HepG2 (cell line): ENCODE results near the gene GPR25. TPM values are rescaled to one million over a fixed set of nuclear protein-coding genes. Genes with fewer than 3 reads are reported as not detected.

Source experiments
- ATAC-seq: fragments of 200-7000 bp; cut with Tn5 transposase; 3 replicates; pipeline ENCODE4 v1.9.1; 2020; ENCODE audit warnings: mild to moderate bottlenecking, moderate library complexity
- BruUV-seq: library from RNA; stranded (reverse); fragments of 400-500 nt; replicated peaks from 2 replicates; lab custom pipeline; 2021; lab: Mats Ljungman, UMichigan
- CTCF ChIA-PET: fragments of 300-600 bp; formaldehyde crosslinking; extraction: SDS; loops from one replicate; lab custom pipeline; 2021; ENCODE audit warnings: low total read pairs, inconsistent platforms, low intra/inter-chr PET ratio; lab: Yijun Ruan, JAX
- POLR2A ChIA-PET: fragments of 350-600 bp; sonication (Branson Sonifier 250); formaldehyde crosslinking; loops from one replicate; lab custom pipeline; 2020; ENCODE audit warnings: antibody characterized with exemption, inconsistent platforms; lab: Yijun Ruan, JAX
- DNase-seq: peaks from one replicate; pipeline ENCODE4 v3.0.0-alpha.2; 2015; ENCODE audit warnings: low spot score
- FAIRE-seq: peaks from 3 replicates; lab custom pipeline; 2011; peaks lifted over from hg19 to GRCh38; lab: Jason Lieb, UNC
- H2AFZ ChIP-seq: one replicate; pipeline ENCODE4 v1.6.1; 2011; ENCODE audit warnings: low read length, inconsistent platforms
- H3K27ac ChIP-seq: fragments of 300-600 bp; 3 replicates; pipeline ENCODE4 v1.8.0; 2011; ENCODE audit warnings: mixed run types, mild to moderate bottlenecking, mixed read lengths, low read length, inconsistent platforms; ENCODE audit not compliant: insufficient read depth; ENCODE audit errors: extremely low read length
- H3K27me3 ChIP-seq, 2 experiments: fragments of 200-600 bp in 1 of 2; 2 replicates in 1 of 2; 3 replicates in 1 of 2; pipeline versions ENCODE4 v1.6.0 to v1.8.0; 2011; ENCODE audit warnings: low read length in 2 of 2, mild to moderate bottlenecking in 2 of 2, moderate library complexity in 2 of 2, inconsistent platforms in 1 of 2; ENCODE audit not compliant: insufficient read depth in 2 of 2, control insufficient read depth in 1 of 2
- H3K36me3 ChIP-seq, 2 experiments: fragments of 200-600 bp in 1 of 2; replicated peaks in 1 of 2; 2 replicates in 1 of 2; 3 replicates in 1 of 2; pipeline versions ENCODE4 v1.5.1 to v1.8.0; 2011; ENCODE audit warnings: low read length in 2 of 2, inconsistent platforms in 1 of 2; ENCODE audit not compliant: insufficient read depth in 2 of 2, control insufficient read depth in 1 of 2
- H3K4me1 ChIP-seq: 2 replicates; pipeline ENCODE4 v1.5.1; 2012; ENCODE audit warnings: low read length, inconsistent platforms; ENCODE audit not compliant: insufficient read depth
- H3K4me2 ChIP-seq: 2 replicates; pipeline ENCODE4 v1.6.0; 2011; ENCODE audit warnings: low read depth, low read length, inconsistent platforms
- H3K4me3 ChIP-seq, 3 experiments: fragments of 200-600 bp in 1 of 3; sonication (generic), shearing (Covaris generic) in 1 of 3; replicated peaks in 1 of 3; 2 replicates each; pipeline ENCODE4 v1.5.1; 2011 to 2016; ENCODE audit warnings: low read length in 3 of 3, inconsistent platforms in 2 of 3, low read depth in 2 of 3, mild to moderate bottlenecking in 2 of 3, control low read depth in 1 of 3, mixed read lengths in 1 of 3; ENCODE audit not compliant: insufficient read depth in 1 of 3
- H3K79me2 ChIP-seq: one replicate; pipeline ENCODE4 v1.6.1; 2011; ENCODE audit warnings: low read length, inconsistent platforms; ENCODE audit not compliant: insufficient read depth
- H3K9ac ChIP-seq: 2 replicates; pipeline ENCODE4 v1.6.0; 2011; ENCODE audit warnings: mild to moderate bottlenecking, low read depth, low read length, inconsistent platforms; ENCODE audit not compliant: insufficient read depth
- H3K9me3 ChIP-seq: 2 replicates; pipeline ENCODE4 v1.5.1; 2012; ENCODE audit warnings: mild to moderate bottlenecking, low read length
- H4K20me1 ChIP-seq: 2 replicates; pipeline ENCODE4 v1.6.0; 2011; ENCODE audit warnings: inconsistent platforms, mild to moderate bottlenecking, low read length, moderate library complexity; ENCODE audit not compliant: insufficient read depth
- FOXA3 ChIP-seq: IDR thresholded peaks from 2 replicates; pipeline ENCODE4 v1.6.1; 2016; ENCODE audit warnings: missing genetic modification reagents, missing compliant biosample characterization
- GPBP1L1 ChIP-seq: sonication (generic); formaldehyde crosslinking; IDR thresholded peaks from 2 replicates; pipeline ENCODE4 v1.5.0; 2020; ENCODE audit warnings: mild to moderate bottlenecking, missing genetic modification reagents
- PHB2 ChIP-seq: fragments of 450-650 bp; IDR thresholded peaks from 2 replicates; pipeline ENCODE4 v1.6.1; 2018; ENCODE audit not compliant: partially characterized antibody
- PTBP1 ChIP-seq: fragments of 200-400 bp; formaldehyde crosslinking; IDR thresholded peaks from 2 replicates; pipeline ENCODE4 v1.6.1; 2018; ENCODE audit warnings: low read length, low read depth; ENCODE audit not compliant: poor library complexity, severe bottlenecking
- SP140L ChIP-seq: sonication (generic); formaldehyde crosslinking; IDR thresholded peaks from 2 replicates; pipeline ENCODE4 v1.4.0; 2020; ENCODE audit warnings: missing genetic modification reagents, borderline replicate concordance
- SRSF1 ChIP-seq: fragments of 200-400 bp; formaldehyde crosslinking; optimal IDR thresholded peaks from 2 replicates; pipeline ENCODE3; 2017; ENCODE audit warnings: mild to moderate bottlenecking, low read depth, low read length, moderate library complexity
- TCF7 ChIP-seq: sonication (generic); IDR thresholded peaks from 2 replicates; pipeline ENCODE4 v1.6.1; 2016; ENCODE audit warnings: antibody characterized with exemption, low read depth
- TFAP4 ChIP-seq: sonication (generic); IDR thresholded peaks from 2 replicates; pipeline ENCODE4 v1.6.1; 2016; ENCODE audit warnings: low read depth, borderline replicate concordance
- ZBTB38 ChIP-seq: sonication (generic); formaldehyde crosslinking; IDR thresholded peaks from 2 replicates; pipeline ENCODE4 v1.5.1; 2020; ENCODE audit warnings: mild to moderate bottlenecking, missing genetic modification reagents
- ZNF292 ChIP-seq: sonication (generic); formaldehyde crosslinking; IDR thresholded peaks from 2 replicates; pipeline ENCODE4 v1.8.1; 2022; ENCODE audit warnings: mild to moderate bottlenecking, low read depth, missing genetic modification reagents, borderline replicate concordance
- ZNF501 ChIP-seq: sonication (generic); formaldehyde crosslinking; IDR thresholded peaks from 2 replicates; pipeline ENCODE4 v1.5.1; 2020; ENCODE audit warnings: mild to moderate bottlenecking, moderate library complexity, missing genetic modification reagents
- ZNF570 ChIP-seq: sonication (generic); formaldehyde crosslinking; IDR thresholded peaks from 2 replicates; pipeline ENCODE4 v1.4.0; 2020; ENCODE audit warnings: mild to moderate bottlenecking, missing genetic modification reagents, borderline replicate concordance
- WGBS: methylation state at CpG from one replicate; pipeline ENCODE4 v1.1.6; 2017; ENCODE audit warnings: low lambda C conversion rate; 5-methylcytosine and 5-hydroxymethylcytosine counted together
- in situ Hi-C: cut with HindIII; loops from 2 replicates; pipeline ENCODE4 v1.10.0; 2017; ENCODE audit warnings: low pct_unique_long_range_greater_than_20kb; ENCODE audit not compliant: extremely low pct_ligation_motif_present
- intact Hi-C: fragments of 100-400 bp; cut with micrococcal nuclease; formaldehyde crosslinking; loops from one replicate; pipeline ENCODE4 v1.10.0; 2022; ENCODE audit not compliant: unreplicated experiment
- polyA plus RNA-seq, 8 experiments: library from polyadenylated mRNA; depleted of rRNA in 3 of 8; stranded (reverse) in 7 of 8; unstranded in 1 of 8; fragments of >200 nt; fragmentation: Illumina TruSeq in 4 of 8; extraction: Trizol in 4 of 8; gene quantifications; 2 replicates each; pipeline versions ENCODE4 v1.2.1 to v1.2.3, GENCODE V29; 2011 to 2016; ENCODE audit warnings: low read depth in 4 of 8, missing spikeins in 1 of 8, mixed read lengths in 1 of 8; ENCODE audit not compliant: insufficient read depth in 1 of 8
- total RNA-seq, 5 experiments: library from RNA; depleted of rRNA; stranded (reverse); fragments of >200 nt; fragmentation: Illumina TruSeq; extraction: Trizol; gene quantifications; 2 replicates each; pipeline ENCODE4 v1.2.3, GENCODE V29; 2016; ENCODE audit warnings: low read depth in 1 of 5

GPR25 gene
- total and polyA plus RNA-seq, 2 of the 13 experiments (the other 11 are each of a cell fraction or from before 2014, with no cell fraction given) = not detected

GRCh38 chr1:200845360-200845759 lies 27.4 kb upstream of the GPR25 start (continued):
- no peak for TF ChIP-seq GPBP1L1 (CRISPR knock-in tag)

- H3K4me2 ChIP-seq = no peak overlapping the region
- ATAC-seq (no peak), FAIRE-seq (no peak), DNase-seq (no peak)
- H3K27me3 ChIP-seq = no peaks in the 10 kb centered on the region; a peak in 1 of 5 replicates
- WGBS = 95% methylated on average over 1 of the region's 1 CpG
- in situ Hi-C loops (no loop called here), intact Hi-C loops (no loop called here)
- no peaks in the 10 kb centered on the region for H3K9me3 ChIP-seq
- no peaks in the 10 kb centered on the region for H3K79me2 ChIP-seq
- no TSS peak for BruUV-seq
- no peaks in the 10 kb centered on the region; the same call in 1 of the 2 replicates for H3K4me1 ChIP-seq
- TF ChIP-seq SRSF1 (no peak), PHB2 (no peak), ZNF570 (CRISPR knock-in tag) (no peak), ZNF501 (CRISPR knock-in tag) (no peak), FOXA3 (no peak), TFAP4 (no peak), ZNF292 (CRISPR knock-in tag) (no peak), TCF7 (no peak), ZBTB38 (CRISPR knock-in tag) (no peak), SP140L (CRISPR knock-in tag) (no peak), PTBP1 (no peak)
- H3K9ac ChIP-seq = no peak overlapping the region
- H3K36me3 ChIP-seq = peaks cover 4 to 36% of the 10 kb centered on the region in 2 experiments; a peak in 4 of 5 replicates
- H4K20me1 ChIP-seq = no peaks in the 10 kb centered on the region
- POLR2A ChIA-PET = no interaction called here
- no peak overlapping the region for H3K4me3 ChIP-seq
- H3K27ac ChIP-seq = no peak overlapping the region
- H2AFZ ChIP-seq = no peak overlapping the region
- CTCF ChIA-PET = no interaction called here
These were observed 26.4 kb upstream of the GPR25 start for GRCh38 chr1:200846398-200846797.
